GM23248 (cell line): Measurements from ENCODE around the gene S100A11. TPM values are rescaled to one million over a fixed set of nuclear protein-coding genes. Genes with fewer than 3 reads are reported as not detected.

Source experiments
- DNase-seq: peaks from one replicate; pipeline ENCODE4 v3.0.0-alpha.2; 2015
- H2AFZ ChIP-seq: fragments of 200-600 bp; sonication (generic); 2 replicates; pipeline ENCODE4 v1.6.1; 2016; ENCODE audit warnings: antibody characterized with exemption
- H3F3A ChIP-seq: fragments of 200-600 bp; sonication (generic); 2 replicates; pipeline ENCODE4 v1.6.1; 2016; ENCODE audit warnings: mild to moderate bottlenecking, antibody characterized with exemption, mixed run types; ENCODE audit not compliant: insufficient read depth
- H3K27ac ChIP-seq: fragments of 200-600 bp; sonication (generic); 2 replicates; pipeline ENCODE4 v1.5.1; 2016; ENCODE audit warnings: mild to moderate bottlenecking
- H3K27me3 ChIP-seq: fragments of 200-600 bp; sonication (generic); replicated peaks from 2 replicates; pipeline ENCODE4 v1.6.1; 2016; ENCODE audit warnings: mild to moderate bottlenecking; ENCODE audit not compliant: insufficient read depth
- H3K36me3 ChIP-seq: fragments of 200-600 bp; sonication (generic); 2 replicates; pipeline ENCODE4 v1.6.1; 2016; ENCODE audit warnings: low read depth, mild to moderate bottlenecking
- H3K4me1 ChIP-seq: fragments of 200-600 bp; sonication (generic); 2 replicates; pipeline ENCODE4 v1.6.1; 2016; ENCODE audit warnings: mild to moderate bottlenecking; ENCODE audit not compliant: insufficient read depth
- H3K4me2 ChIP-seq: fragments of 200-600 bp; sonication (generic); one replicate; pipeline ENCODE4 v1.6.1; 2016; ENCODE audit warnings: mild to moderate bottlenecking; ENCODE audit not compliant: unreplicated experiment
- H3K4me3 ChIP-seq: fragments of 200-600 bp; sonication (generic); 2 replicates; pipeline ENCODE4 v1.5.1; 2016; ENCODE audit warnings: mild to moderate bottlenecking
- H3K79me2 ChIP-seq: fragments of 200-600 bp; sonication (generic); 2 replicates; pipeline ENCODE4 v1.6.1; 2016; ENCODE audit warnings: mild to moderate bottlenecking; ENCODE audit not compliant: insufficient read depth
- H3K9ac ChIP-seq: fragments of 200-600 bp; sonication (generic); 2 replicates; pipeline ENCODE4 v1.6.1; 2016; ENCODE audit warnings: mild to moderate bottlenecking
- H3K9me2 ChIP-seq: fragments of 200-600 bp; sonication (generic); 2 replicates; pipeline ENCODE4 v1.6.1; 2016; ENCODE audit warnings: mixed run types, mild to moderate bottlenecking, moderate library complexity; ENCODE audit not compliant: insufficient read depth
- H3K9me3 ChIP-seq: fragments of 200-600 bp; sonication (generic); one replicate; pipeline ENCODE4 v1.6.1; 2017; ENCODE audit warnings: low read depth
- H4K20me1 ChIP-seq: fragments of 200-600 bp; sonication (generic); 2 replicates; pipeline ENCODE4 v1.6.0; 2016; ENCODE audit not compliant: insufficient read depth
- EZH2 ChIP-seq: fragments of 200-600 bp; sonication (generic); IDR thresholded peaks from 2 replicates; pipeline ENCODE4 v1.6.1; 2018; ENCODE audit warnings: antibody characterized with exemption, mild to moderate bottlenecking; ENCODE audit not compliant: insufficient read depth, poor library complexity, severe bottlenecking
- EZH2phosphoT487 ChIP-seq: fragments of 200-600 bp; sonication (generic); IDR thresholded peaks from 2 replicates; pipeline ENCODE4 v1.6.1; 2018; ENCODE audit warnings: antibody characterized with exemption, moderate library complexity, mild to moderate bottlenecking, low read depth; ENCODE audit not compliant: insufficient read depth
- WGBS, 2 experiments: methylation state at CpG; one replicate each; pipeline ENCODE4 v1.1.6; 2015 to 2017; ENCODE audit warnings: low lambda C conversion rate in 2 of 2, low coverage in 1 of 2; ENCODE audit errors: missing lambda C conversion rate in 2 of 2; 5-methylcytosine and 5-hydroxymethylcytosine counted together
- in situ Hi-C: fragments of 300-500 bp; cut with MboI; formaldehyde crosslinking; loops from 2 replicates; pipeline ENCODE4 v1.15.0; 2020
- polyA plus RNA-seq: library from polyadenylated mRNA; unstranded; fragments of >200 nt; fragmentation: Nextera tagmentation; extraction: Ambion mirVana; gene quantifications from 2 replicates; pipeline ENCODE4 v1.2.1, GENCODE V29; 2016
- total RNA-seq: library from RNA; depleted of rRNA; stranded (reverse); fragments of >200 nt; shearing (Covaris generic); gene quantifications from 2 replicates; pipeline ENCODE4 v1.2.3, GENCODE V29; 2014

Gene S100A11
- total and polyA plus RNA-seq, 2 experiments from 2014 or later, result 612 to 4,052 TPM

DNA sequence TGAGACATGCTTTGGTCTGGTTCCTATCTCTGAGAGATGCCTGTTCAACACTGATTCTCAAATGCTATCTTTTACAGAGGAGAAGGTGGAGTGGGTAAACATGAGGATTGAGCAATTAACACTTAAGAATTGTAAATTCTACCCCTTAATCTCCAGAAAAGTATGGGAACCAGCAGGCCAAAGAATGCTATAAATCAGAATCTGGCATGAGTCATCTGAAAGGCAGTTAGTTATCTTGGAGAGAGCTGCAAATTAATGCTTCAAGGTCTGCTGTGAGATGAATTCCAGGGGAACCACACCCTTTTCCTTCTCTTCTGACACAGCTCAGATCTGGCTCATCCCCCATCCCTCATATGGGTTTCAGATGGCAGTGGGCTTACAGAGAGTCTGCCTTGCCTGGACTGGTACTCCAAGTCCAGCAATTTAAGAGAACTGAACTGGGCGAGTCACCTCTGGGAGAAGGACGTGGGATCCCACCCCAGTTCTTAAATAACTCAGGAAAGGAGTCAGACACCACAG is 48.3 kb downstream of the S100A11 start:
- peak overlapping the region; percentile 95 for H3K4me2 ChIP-seq
- H3K9ac ChIP-seq, result peak overlapping the region; percentile 99
- H3F3A ChIP-seq, result peaks cover 57% of the 10 kb centered on the region
- H4K20me1 ChIP-seq, result no peaks in the 10 kb centered on the region
- peak overlapping the region; percentile 98 for H3K27ac ChIP-seq
- peaks cover 81% of the 10 kb centered on the region for H3K79me2 ChIP-seq
- H3K36me3 ChIP-seq, result peaks cover 27% of the 10 kb centered on the region
- no peaks in the 10 kb centered on the region for H3K27me3 ChIP-seq
- H3K9me3 ChIP-seq, result no peaks in the 10 kb centered on the region
- in situ Hi-C loops, result no loop called here
- peak overlapping the region; percentile 65 for H3K4me3 ChIP-seq
- H3K9me2 ChIP-seq, result no peaks in the 10 kb centered on the region
- H3K4me1 ChIP-seq, result peaks cover 53% of the 10 kb centered on the region
- 3% methylated on average over 2 of the region's 2 CpGs for WGBS, 2 experiments
- TF ChIP-seq EZH2phosphoT487 (no peak), EZH2 (no peak)
- no peak overlapping the region for H2AFZ ChIP-seq
- peak; percentile 83 for DNase-seq

DNA sequence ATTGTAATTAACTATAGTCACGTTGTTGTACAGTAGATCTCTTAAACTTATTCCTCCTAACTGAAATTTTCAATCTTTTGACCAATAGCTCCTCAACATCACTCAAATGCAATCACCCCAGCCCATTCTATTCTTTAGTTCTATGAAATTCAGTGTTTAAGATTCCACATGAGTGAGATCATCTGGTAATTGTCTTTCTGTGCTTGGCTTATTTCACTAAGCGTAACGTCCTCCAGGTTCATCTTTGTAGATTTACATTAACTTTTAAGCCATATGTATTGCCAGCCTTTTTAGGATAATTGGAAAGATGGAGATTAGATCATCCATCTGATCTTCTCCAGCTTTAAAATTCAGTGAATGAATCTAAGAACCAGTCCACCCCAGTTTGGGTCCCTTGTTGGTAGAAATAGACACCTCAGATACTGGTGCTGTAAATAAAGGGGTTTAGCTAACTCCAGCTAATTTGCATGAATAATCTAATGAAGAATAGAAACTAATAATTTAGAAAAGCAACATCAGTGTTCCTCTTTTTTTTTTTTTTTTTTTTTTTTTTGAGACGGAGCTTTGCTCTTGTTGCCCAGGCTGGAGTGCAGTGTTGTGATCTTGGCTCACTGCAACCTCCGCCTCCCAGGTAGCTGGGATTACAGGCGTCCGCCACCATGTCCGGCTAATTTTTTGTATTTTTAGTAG is 50.2 kb downstream of the S100A11 start:
- 90 to 91% methylated on average over 8 of the region's 8 CpGs for WGBS, 2 experiments

DNA sequence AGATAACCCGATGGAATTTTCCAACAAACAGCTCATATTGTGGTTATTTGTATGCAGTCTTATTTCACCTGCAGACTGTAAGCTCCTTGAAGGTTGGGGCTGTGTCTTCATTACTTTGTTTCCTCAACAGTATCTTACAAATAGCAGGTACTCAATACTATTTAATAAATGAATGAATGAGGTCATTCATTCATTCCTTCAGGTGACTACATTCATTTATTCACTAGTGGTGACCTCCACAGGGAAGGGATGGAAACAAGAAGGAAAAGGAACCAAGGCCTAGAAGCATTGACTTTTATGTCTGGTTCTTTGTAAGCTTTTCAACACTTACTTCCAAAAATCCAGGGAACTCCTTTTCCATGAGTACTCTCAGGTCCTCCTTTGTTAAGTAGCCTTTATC is 51.0 kb downstream of the S100A11 start:
- peaks cover 49% of the 10 kb centered on the region for H3K36me3 ChIP-seq
- H3K27me3 ChIP-seq, result no peaks in the 10 kb centered on the region
- peaks cover 63% of the 10 kb centered on the region for H3K79me2 ChIP-seq
- H2AFZ ChIP-seq, result no peak overlapping the region
- H3K4me2 ChIP-seq, result no peak overlapping the region
- DNase-seq, result no peak
- peaks cover 52% of the 10 kb centered on the region for H3K4me1 ChIP-seq
- H3F3A ChIP-seq, result peaks cover 58% of the 10 kb centered on the region
- H3K9me2 ChIP-seq, result no peaks in the 10 kb centered on the region
- no peak for TF ChIP-seq EZH2phosphoT487
- TF ChIP-seq EZH2, result no peak
- H4K20me1 ChIP-seq, result no peaks in the 10 kb centered on the region
- WGBS, 2 experiments, result 100% methylated on average over 1 of the region's 1 CpG
- H3K27ac ChIP-seq, result no peak overlapping the region
- H3K9me3 ChIP-seq, result no peaks in the 10 kb centered on the region
- no peak overlapping the region for H3K9ac ChIP-seq
- in situ Hi-C loops, result no loop called here
- H3K4me3 ChIP-seq, result no peak overlapping the region

More for the DNA sequence above, 50.2 kb downstream of the S100A11 start:
- Histone ChIP-seq H3K36me3 (peaks cover 43% of the 10 kb centered on the region), H3K9me2 (no peaks in the 10 kb centered on the region), H3F3A (peaks cover 58% of the 10 kb centered on the region), H3K4me3 (no peak overlapping the region), H3K79me2 (peaks cover 72% of the 10 kb centered on the region), H2AFZ (no peak overlapping the region), H3K27ac (no peak overlapping the region), H3K27me3 (no peaks in the 10 kb centered on the region), H3K4me2 (no peak overlapping the region), H3K4me1 (peaks cover 52% of the 10 kb centered on the region), H3K9me3 (no peaks in the 10 kb centered on the region), H4K20me1 (no peaks in the 10 kb centered on the region), H3K9ac (no peak overlapping the region)
- TF ChIP-seq EZH2phosphoT487, result no peak
- no peak for TF ChIP-seq EZH2
- DNase-seq, result no peak
- in situ Hi-C loops, result no loop called here

DNA sequence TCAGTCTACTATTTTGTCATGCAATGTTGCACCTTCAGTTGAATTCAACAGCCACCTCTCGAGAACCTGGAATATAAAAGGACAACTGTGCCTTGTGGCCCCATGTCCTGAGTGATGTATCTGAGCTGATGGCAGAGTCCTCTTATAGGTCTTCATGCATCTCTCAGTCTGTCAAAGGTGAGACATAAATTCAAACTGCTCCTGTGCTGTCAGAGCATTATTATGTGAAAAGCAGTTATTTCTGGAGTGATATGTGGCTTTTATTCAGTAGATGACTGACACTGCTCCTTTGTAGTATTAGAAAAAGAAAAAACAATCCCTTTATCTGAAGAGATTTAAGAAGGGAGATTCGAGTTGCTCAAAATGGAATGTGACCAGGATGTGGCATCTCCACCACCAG is 51.5 kb downstream of the S100A11 start:
- Histone ChIP-seq H3K4me2 (no peak overlapping the region), H4K20me1 (no peaks in the 10 kb centered on the region), H3K27ac (no peak overlapping the region), H3K9me2 (no peaks in the 10 kb centered on the region), H3K27me3 (no peaks in the 10 kb centered on the region), H2AFZ (no peak overlapping the region), H3K9ac (no peak overlapping the region), H3F3A (peaks cover 55% of the 10 kb centered on the region), H3K79me2 (peaks cover 58% of the 10 kb centered on the region), H3K4me3 (no peak overlapping the region), H3K9me3 (no peaks in the 10 kb centered on the region), H3K36me3 (peaks cover 49% of the 10 kb centered on the region), H3K4me1 (peaks cover 50% of the 10 kb centered on the region)
- no peak for DNase-seq
- WGBS, 2 experiments, result 97 to 100% methylated on average over 2 of the region's 2 CpGs
- TF ChIP-seq EZH2phosphoT487 (no peak), EZH2 (no peak)
- in situ Hi-C loops, result no loop called here
